ENCODE measurements around the gene ZACN.
A peak's percentile ranks its signal among the peaks of the same experiment; 100 is the strongest.

The ZACN gene

DNA sequence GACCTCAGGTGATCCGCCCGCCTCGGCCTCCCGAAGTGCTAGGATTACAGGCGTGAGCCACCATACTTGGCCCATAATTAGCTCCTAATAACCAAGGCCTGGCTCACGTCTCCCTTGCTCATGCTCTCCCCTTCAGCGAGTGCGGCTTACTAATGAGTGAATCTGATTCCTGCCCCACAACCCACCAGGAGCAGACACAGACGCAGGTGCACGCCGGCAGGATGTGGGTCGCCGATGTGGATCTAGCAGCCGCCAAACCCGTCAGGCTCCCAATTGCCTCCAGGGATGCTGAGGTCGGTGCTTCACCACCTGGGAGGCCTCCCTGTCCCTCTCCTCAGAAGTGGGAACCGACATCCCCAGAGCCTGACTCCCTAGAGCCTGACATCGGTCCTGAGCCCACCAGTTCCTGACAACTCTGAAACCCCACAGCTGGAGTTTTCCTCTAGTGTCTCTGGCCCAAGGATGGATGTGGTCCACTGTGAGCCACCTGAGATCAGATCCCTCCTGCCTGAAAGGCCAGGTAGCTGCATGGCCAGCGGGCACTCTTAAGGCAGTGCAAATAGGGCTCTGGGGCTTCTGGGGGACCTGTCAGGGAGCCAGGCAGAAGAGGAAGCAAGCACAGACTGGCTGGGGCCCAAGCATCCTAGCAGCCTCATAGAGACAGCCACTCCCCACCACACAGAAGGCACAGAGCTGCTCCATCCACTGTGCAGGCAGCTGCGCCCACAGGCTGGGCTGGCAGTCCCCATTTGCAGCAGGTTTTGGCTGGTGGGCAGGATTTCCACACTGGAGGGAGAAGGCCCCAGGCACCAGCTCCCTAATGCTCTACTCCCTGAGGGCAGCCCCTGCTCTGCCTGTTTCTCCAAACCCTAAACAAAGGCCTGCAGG, 13.8 kb downstream of the ZACN start:
- no peak overlapping the region for H3K27ac ChIP-seq
- no peaks in the 10 kb centered on the region for H3K27me3 ChIP-seq (ENCODE audit: insufficient read depth, low read depth, severe bottlenecking)
- TF ChIP-seq, protein P1, sequence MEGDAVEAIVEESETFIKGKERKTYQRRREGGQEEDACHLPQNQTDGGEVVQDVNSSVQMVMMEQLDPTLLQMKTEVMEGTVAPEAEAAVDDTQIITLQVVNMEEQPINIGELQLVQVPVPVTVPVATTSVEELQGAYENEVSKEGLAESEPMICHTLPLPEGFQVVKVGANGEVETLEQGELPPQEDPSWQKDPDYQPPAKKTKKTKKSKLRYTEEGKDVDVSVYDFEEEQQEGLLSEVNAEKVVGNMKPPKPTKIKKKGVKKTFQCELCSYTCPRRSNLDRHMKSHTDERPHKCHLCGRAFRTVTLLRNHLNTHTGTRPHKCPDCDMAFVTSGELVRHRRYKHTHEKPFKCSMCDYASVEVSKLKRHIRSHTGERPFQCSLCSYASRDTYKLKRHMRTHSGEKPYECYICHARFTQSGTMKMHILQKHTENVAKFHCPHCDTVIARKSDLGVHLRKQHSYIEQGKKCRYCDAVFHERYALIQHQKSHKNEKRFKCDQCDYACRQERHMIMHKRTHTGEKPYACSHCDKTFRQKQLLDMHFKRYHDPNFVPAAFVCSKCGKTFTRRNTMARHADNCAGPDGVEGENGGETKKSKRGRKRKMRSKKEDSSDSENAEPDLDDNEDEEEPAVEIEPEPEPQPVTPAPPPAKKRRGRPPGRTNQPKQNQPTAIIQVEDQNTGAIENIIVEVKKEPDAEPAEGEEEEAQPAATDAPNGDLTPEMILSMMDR (IDR thresholded peaks at IDR 0.05; ENCODE audit: low read depth, low read length): no peak
- no peak for DNase-seq
- H3K36me3 ChIP-seq: peaks cover 97% of the 10 kb centered on the region
- H3K9me3 ChIP-seq (ENCODE audit: severe bottlenecking): no peaks in the 10 kb centered on the region
- H3K4me3 ChIP-seq (ENCODE audit: low read depth, low read length): no peak overlapping the region

DNA sequence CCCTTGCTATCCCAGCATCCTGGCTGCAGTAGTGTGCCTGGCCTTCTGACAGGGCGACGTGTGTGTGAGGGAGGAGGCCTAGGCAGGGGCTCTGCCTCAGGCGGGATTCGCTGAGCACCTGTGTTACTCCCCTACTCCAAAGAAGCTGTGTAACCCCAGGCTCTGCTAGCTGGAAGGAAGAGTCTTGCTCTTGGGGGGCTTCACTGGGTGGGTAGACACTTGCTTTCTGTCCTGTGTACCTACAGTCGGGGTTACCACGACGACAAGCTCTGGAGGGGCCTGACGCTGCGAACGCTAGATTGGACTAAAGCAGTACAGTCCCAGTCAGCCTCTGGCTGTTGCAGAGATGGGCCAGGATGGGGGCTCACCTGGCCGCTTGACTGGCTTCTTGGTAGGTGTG, 15.1 kb downstream of the ZACN start:
- no peaks in the 10 kb centered on the region for H3K27me3 ChIP-seq (ENCODE audit: insufficient read depth, low read depth, severe bottlenecking)
- no peak overlapping the region for H3K27ac ChIP-seq
- H3K9me3 ChIP-seq (ENCODE audit: severe bottlenecking): no peaks in the 10 kb centered on the region
- TF ChIP-seq, protein P1 (IDR thresholded peaks at IDR 0.05; ENCODE audit: low read depth, low read length): no peak
- H3K4me3 ChIP-seq (ENCODE audit: low read depth, low read length): no peak overlapping the region
- DNase-seq: no peak
- H3K36me3 ChIP-seq: peaks cover 96% of the 10 kb centered on the region

DNA sequence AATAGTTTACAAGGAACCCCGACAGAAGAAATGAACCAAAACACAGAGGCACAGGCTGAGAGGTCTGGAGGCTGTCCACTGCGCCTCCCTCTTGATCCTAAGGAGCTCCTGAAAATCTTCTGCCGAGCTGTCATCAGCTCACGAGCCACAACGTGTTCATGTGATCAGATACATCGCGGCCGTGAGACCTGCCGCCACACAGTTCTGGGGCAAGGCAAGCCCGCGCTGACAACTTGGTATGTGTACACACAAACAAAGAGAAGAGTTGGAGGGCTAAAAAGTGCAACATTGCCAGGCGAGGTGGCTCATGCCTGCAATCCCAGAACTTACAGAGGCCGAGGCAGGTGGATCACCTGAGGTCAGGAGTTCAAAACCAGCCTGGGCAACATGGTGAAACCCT, 17.0 kb downstream of the ZACN start:
- no peak for DNase-seq
- no peak overlapping the region for H3K4me3 ChIP-seq (ENCODE audit: low read depth, low read length)
- no peaks in the 10 kb centered on the region for H3K27me3 ChIP-seq (ENCODE audit: insufficient read depth, low read depth, severe bottlenecking)
- H3K9me3 ChIP-seq (ENCODE audit: severe bottlenecking): no peaks in the 10 kb centered on the region
- H3K36me3 ChIP-seq: peaks cover 96% of the 10 kb centered on the region
- no peak overlapping the region for H3K27ac ChIP-seq
- TF ChIP-seq, protein P1 (IDR thresholded peaks at IDR 0.05; ENCODE audit: low read depth, low read length): no peak

DNA sequence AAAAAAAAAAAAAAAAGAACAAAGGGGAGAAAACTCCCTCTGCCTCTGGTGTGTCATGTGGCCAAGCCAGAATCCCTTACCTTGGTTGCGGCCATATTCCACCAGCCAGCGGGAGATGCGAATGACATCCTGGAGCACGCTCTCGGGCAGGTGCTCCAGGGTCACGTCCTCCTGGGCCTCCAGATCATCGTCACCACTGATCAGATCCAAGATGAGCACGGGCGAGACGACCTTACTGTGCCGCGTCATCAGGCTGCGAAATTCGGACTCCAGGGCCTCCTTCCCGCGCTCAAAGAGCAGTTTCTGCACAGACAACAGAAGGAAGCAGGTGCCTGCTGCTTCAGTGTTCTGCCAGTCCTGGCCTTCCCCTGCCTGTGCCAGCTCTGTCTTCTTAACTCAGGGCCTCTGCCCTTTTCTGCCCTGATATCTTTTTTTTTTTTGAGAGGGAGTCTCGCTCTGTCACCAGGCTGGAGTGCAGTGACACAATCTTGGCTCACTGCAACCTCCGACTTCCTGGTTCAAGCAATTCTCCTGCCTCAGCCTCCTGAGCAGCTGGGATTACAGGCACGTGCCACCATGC, 18.8 kb downstream of the ZACN start:
- Histone ChIP-seq H3K36me3 (peaks cover 96% of the 10 kb centered on the region), H3K27ac (no peak overlapping the region), H3K27me3 (ENCODE audit: insufficient read depth, low read depth, severe bottlenecking) (no peaks in the 10 kb centered on the region), H3K4me3 (ENCODE audit: low read depth, low read length) (no peak overlapping the region), H3K9me3 (ENCODE audit: severe bottlenecking) (no peaks in the 10 kb centered on the region)
- DNase-seq: no peak
- TF ChIP-seq, protein P1 (IDR thresholded peaks at IDR 0.05; ENCODE audit: low read depth, low read length): no peak

DNA sequence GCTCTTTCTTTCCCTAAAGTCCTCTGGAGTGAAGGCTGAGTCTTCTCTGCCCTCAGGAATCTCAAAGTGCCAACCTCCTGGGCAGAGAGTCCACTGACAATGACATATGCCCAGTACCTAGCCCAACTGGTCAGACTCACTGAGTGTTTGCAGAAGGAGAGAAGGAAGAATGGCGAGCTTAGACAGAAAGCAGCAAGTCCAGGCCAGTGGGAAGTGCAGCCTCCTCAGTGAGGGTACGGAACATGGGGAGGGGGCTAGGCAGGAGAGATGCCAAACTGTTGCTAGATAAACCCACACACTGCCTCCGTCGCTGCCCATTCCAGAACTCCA, 23.9 kb downstream of the ZACN start:
- H3K9me3 ChIP-seq (ENCODE audit: severe bottlenecking): no peaks in the 10 kb centered on the region
- TF ChIP-seq, protein P1 (IDR thresholded peaks at IDR 0.05; ENCODE audit: low read depth, low read length): no peak
- peaks cover 47% of the 10 kb centered on the region for H3K36me3 ChIP-seq
- no peak for DNase-seq
- H3K27me3 ChIP-seq (ENCODE audit: insufficient read depth, low read depth, severe bottlenecking): no peaks in the 10 kb centered on the region
- peak overlapping the region; percentile 92 for H3K27ac ChIP-seq
- H3K4me3 ChIP-seq (ENCODE audit: low read depth, low read length): peak overlapping the region; percentile 62
